Measurements from ENCODE around the gene SALL3. TPM values are rescaled to one million over a fixed set of nuclear protein-coding genes. Genes with fewer than 3 reads are reported as not detected.

Gene SALL3
- total and polyA plus RNA-seq, 5 donors from 2014 or later, result not detected

DNA sequence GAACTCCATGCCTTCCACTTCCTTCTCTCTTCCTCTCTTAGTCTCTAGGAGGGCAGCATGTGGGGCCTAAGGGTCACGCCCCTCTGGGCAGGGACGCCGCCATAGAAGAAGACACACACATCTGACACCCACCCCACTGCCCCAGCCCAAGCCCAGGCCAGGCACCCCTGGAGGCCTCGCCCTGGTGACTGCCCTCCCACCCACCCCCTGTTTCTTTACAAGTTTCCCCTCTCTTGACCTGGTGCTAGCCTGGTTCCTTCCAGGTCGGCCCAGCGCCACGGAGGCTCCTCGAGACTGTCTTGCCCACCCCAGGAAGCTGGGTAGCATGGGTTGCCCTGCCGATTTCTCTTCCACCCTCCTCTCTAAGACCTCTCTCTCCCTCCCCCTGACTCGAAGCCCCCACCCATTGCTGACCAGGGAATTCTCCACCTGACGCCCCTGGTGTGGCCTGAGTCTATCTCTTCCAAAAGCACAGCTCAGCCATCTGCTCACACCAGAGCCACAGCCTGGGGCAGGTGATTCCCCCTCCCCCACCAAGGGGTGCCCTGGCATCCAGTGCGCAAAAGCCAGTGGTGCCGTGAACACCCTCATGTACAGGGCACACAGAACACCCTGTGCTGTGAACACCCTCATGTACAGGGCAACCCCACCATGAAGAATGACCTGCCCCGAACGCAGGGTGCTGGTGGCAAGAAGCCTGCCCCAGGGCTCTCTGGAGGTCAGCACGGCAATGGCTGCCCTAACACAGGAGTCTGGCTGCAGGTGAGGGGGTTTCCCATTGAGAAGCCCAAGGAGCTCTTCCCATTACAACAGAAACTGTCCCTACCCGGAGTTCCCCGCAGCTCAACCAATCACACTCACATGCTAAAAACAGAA is 13.5 kb upstream of the SALL3 start:
- no peak overlapping the region for H3K27ac ChIP-seq (ENCODE audit: insufficient read depth, low read length, poor library complexity, severe bottlenecking)
- no peaks in the 10 kb centered on the region for H3K9me3 ChIP-seq (ENCODE audit: control insufficient read depth in 2 of 2, low read length in 2 of 2)
- peaks cover under 1% of the 10 kb centered on the region for H3K27me3 ChIP-seq (ENCODE audit: control insufficient read depth, insufficient read depth, low read length)
- H3K9me3 Mint-ChIP-seq, result peaks cover 0 to 22% (median 11%) of the 10 kb centered on the region in 7 donors
- H3K27ac Mint-ChIP-seq, result no peak overlapping the region
- no peaks in the 10 kb centered on the region for H3K4me1 ChIP-seq (ENCODE audit: control insufficient read depth, insufficient read depth, low read length, poor library complexity, severe bottlenecking)
- H3K36me3 Mint-ChIP-seq, result no peaks in the 10 kb centered on the region
- H3K36me3 ChIP-seq (ENCODE audit: control insufficient read depth, insufficient read depth, low read length), result no peaks in the 10 kb centered on the region
- no peak for DNase-seq
- H3K27me3 Mint-ChIP-seq, result peaks cover 12% of the 10 kb centered on the region
- no peak overlapping the region for H3K4me3 Mint-ChIP-seq
- ATAC-seq (ENCODE audit: low read depth in 2 of 2), result no peak
- no peaks in the 10 kb centered on the region for H3K4me1 Mint-ChIP-seq
- H3K4me3 ChIP-seq (ENCODE audit: low read depth, low read length), result no peak overlapping the region

DNA sequence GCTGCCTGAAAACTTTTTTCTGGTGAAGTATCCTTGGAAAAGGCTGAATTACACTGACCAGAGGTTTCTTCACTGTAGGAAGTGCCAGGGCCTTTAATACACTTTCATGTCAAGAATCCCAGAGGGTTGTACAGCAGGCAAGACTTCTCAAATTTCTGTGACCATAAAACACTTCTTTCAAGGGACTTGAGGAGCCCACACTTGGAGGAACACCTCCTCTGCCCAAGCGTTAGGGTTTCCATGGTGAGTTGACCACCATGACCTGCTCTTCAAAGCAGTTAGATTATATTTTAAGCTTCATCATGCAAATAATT is 12.9 kb upstream of the SALL3 start:
- no peak overlapping the region for H3K4me3 Mint-ChIP-seq
- DNase-seq (no peak), ATAC-seq (ENCODE audit: low read depth in 2 of 2) (no peak)
- Histone ChIP-seq H3K27me3 (ENCODE audit: control insufficient read depth, insufficient read depth, low read length) (peaks cover 2% of the 10 kb centered on the region), H3K4me3 (ENCODE audit: low read depth, low read length) (no peak overlapping the region), H3K27ac (ENCODE audit: insufficient read depth, low read length, poor library complexity, severe bottlenecking) (no peak overlapping the region), H3K9me3 (ENCODE audit: control insufficient read depth in 2 of 2, low read length in 2 of 2) (no peaks in the 10 kb centered on the region), H3K4me1 (ENCODE audit: control insufficient read depth, insufficient read depth, low read length, poor library complexity, severe bottlenecking) (no peaks in the 10 kb centered on the region), H3K36me3 (ENCODE audit: control insufficient read depth, insufficient read depth, low read length) (no peaks in the 10 kb centered on the region)
- H3K27me3 Mint-ChIP-seq, result peaks cover 15% of the 10 kb centered on the region
- H3K4me1 Mint-ChIP-seq, result no peaks in the 10 kb centered on the region
- no peak overlapping the region for H3K27ac Mint-ChIP-seq
- H3K9me3 Mint-ChIP-seq, result peaks cover 0 to 20% (median 11%) of the 10 kb centered on the region in 7 donors
- no peaks in the 10 kb centered on the region for H3K36me3 Mint-ChIP-seq

DNA sequence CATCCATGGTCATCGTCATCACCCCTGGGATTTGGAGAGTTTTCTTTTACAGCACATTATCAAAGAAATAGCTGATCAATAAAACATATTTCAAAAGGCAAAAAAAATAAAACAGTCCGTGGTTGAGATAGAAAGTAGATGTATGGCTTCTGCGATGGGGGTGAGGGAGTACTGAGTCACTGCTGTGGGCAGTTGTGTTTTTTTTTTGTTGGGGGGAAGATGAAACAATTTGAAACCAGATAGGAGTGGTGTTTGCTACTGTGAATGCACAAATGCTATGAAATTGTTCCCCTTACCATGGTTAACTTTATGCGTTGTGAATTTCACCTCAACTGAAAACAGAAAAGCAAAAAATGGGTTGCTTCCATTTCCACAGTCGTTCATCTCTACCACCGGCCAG is 11.9 kb upstream of the SALL3 start:
- no peaks in the 10 kb centered on the region for H3K36me3 Mint-ChIP-seq
- no peak for ATAC-seq (ENCODE audit: low read depth in 2 of 2)

DNA sequence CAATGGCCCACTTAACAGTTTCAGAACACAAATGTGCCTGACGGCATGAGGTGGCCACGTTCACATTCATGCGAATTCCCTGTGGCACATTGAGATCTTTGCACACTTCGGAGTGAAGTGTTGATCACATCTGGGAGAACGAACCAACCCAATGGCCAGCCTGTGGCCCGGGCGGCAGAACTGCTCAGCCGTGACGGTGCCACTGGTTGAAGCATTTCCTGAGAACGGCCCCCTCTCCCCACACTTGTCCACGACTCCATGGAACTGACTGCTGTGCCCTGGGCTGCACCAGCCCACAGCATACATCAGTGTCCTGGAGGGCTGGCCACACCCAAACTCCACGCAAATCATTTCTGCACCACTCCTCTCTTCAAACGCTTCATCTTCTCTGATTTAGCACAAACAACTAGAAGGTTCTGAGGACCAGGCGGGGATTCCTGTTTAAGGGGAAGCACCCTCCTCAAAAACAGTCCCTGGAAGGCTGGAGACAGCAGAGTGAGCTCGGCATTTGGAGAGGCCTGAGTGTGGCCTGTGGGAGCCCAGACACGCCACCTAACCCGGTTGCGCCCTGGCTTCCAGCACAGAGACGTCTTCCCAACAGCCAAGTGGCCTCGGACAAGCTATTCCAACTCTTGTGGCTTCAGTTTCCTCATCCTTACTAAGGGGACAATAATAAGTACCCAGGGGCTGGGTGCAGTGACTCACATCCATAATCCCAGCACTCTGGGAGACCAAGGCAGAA is 9.9 kb upstream of the SALL3 start:
- DNase-seq, result no peak

More for the DNA sequence above, 11.9 kb upstream of the SALL3 start:
- no peak for DNase-seq
- Mint-ChIP-seq H3K27me3 (peaks cover 25% of the 10 kb centered on the region), H3K4me3 (no peak overlapping the region), H3K27ac (no peak overlapping the region), H3K4me1 (no peaks in the 10 kb centered on the region), H3K9me3 (peaks cover 0 to 11% (median 8%) of the 10 kb centered on the region in 7 donors)
- Histone ChIP-seq H3K4me1 (ENCODE audit: control insufficient read depth, insufficient read depth, low read length, poor library complexity, severe bottlenecking) (no peaks in the 10 kb centered on the region), H3K36me3 (ENCODE audit: control insufficient read depth, insufficient read depth, low read length) (no peaks in the 10 kb centered on the region), H3K9me3 (ENCODE audit: control insufficient read depth in 2 of 2, low read length in 2 of 2) (no peaks in the 10 kb centered on the region), H3K4me3 (ENCODE audit: low read depth, low read length) (no peak overlapping the region), H3K27ac (ENCODE audit: insufficient read depth, low read length, poor library complexity, severe bottlenecking) (no peak overlapping the region), H3K27me3 (ENCODE audit: control insufficient read depth, insufficient read depth, low read length) (peaks cover 2% of the 10 kb centered on the region)

DNA sequence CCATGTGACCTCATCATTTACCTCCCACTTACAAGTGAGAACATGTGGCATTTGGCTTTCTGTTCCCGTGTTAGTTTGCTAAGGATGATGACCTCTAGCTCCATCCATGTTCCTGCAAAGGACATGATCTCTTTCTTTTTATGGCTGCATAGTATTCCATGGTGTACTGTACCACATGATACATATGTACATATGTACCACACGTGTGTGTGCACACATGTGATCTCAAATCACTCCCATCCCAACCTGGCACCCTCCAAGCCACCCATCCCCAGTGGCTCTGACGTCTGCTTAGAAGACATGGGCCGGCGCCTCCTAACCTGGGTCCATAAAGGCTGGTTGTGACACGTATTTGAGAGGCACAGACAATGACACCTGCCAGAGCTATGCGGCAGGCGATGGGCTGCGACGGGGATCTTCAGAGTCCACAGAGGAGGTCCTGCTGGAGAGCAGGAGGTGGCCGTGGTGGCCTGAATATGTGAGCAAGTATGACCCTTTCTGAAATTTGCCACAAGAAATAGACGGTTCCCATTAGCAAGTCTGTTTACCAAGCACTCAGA is 8.8 kb upstream of the SALL3 start:
- DNase-seq (no peak), ATAC-seq (ENCODE audit: low read depth in 2 of 2) (no peak)
- Mint-ChIP-seq H3K27ac (no peak overlapping the region), H3K27me3 (peaks cover 43% of the 10 kb centered on the region), H3K36me3 (no peaks in the 10 kb centered on the region), H3K4me3 (no peak overlapping the region), H3K9me3 (peaks cover 0 to 2% (median 0%) of the 10 kb centered on the region in 7 donors), H3K4me1 (peaks cover 0 to 10% (median 3%) of the 10 kb centered on the region in 4 donors)
- no peaks in the 10 kb centered on the region for H3K9me3 ChIP-seq (ENCODE audit: control insufficient read depth in 2 of 2, low read length in 2 of 2)
- no peak overlapping the region for H3K27ac ChIP-seq (ENCODE audit: insufficient read depth, low read length, poor library complexity, severe bottlenecking)
- H3K36me3 ChIP-seq (ENCODE audit: control insufficient read depth, insufficient read depth, low read length), result no peaks in the 10 kb centered on the region
- no peak overlapping the region for H3K4me3 ChIP-seq (ENCODE audit: low read depth, low read length)
- peaks cover 8% of the 10 kb centered on the region for H3K4me1 ChIP-seq (ENCODE audit: control insufficient read depth, insufficient read depth, low read length, poor library complexity, severe bottlenecking)
- peaks cover 13% of the 10 kb centered on the region for H3K27me3 ChIP-seq (ENCODE audit: control insufficient read depth, insufficient read depth, low read length)

More for the DNA sequence above, 9.9 kb upstream of the SALL3 start:
- H3K27me3 Mint-ChIP-seq, result peaks cover 32% of the 10 kb centered on the region
- H3K4me3 Mint-ChIP-seq, result no peak overlapping the region
- no peak overlapping the region for H3K27ac ChIP-seq (ENCODE audit: insufficient read depth, low read length, poor library complexity, severe bottlenecking)
- H3K4me3 ChIP-seq (ENCODE audit: low read depth, low read length), result no peak overlapping the region
- peaks cover 0 to 4% (median 1%) of the 10 kb centered on the region in 4 donors for H3K4me1 Mint-ChIP-seq
- H3K27me3 ChIP-seq (ENCODE audit: control insufficient read depth, insufficient read depth, low read length), result peaks cover 3% of the 10 kb centered on the region
- peaks cover 0 to 3% (median under 1%) of the 10 kb centered on the region in 7 donors for H3K9me3 Mint-ChIP-seq
- H3K4me1 ChIP-seq (ENCODE audit: control insufficient read depth, insufficient read depth, low read length, poor library complexity, severe bottlenecking), result peaks cover 8% of the 10 kb centered on the region
- H3K36me3 ChIP-seq (ENCODE audit: control insufficient read depth, insufficient read depth, low read length), result no peaks in the 10 kb centered on the region
- no peaks in the 10 kb centered on the region for H3K36me3 Mint-ChIP-seq
- ATAC-seq (ENCODE audit: low read depth in 2 of 2), result no peak
- H3K27ac Mint-ChIP-seq, result peak overlapping the region in 1 of 3 donors; percentile 5
- H3K9me3 ChIP-seq (ENCODE audit: control insufficient read depth in 2 of 2, low read length in 2 of 2), result no peaks in the 10 kb centered on the region

DNA sequence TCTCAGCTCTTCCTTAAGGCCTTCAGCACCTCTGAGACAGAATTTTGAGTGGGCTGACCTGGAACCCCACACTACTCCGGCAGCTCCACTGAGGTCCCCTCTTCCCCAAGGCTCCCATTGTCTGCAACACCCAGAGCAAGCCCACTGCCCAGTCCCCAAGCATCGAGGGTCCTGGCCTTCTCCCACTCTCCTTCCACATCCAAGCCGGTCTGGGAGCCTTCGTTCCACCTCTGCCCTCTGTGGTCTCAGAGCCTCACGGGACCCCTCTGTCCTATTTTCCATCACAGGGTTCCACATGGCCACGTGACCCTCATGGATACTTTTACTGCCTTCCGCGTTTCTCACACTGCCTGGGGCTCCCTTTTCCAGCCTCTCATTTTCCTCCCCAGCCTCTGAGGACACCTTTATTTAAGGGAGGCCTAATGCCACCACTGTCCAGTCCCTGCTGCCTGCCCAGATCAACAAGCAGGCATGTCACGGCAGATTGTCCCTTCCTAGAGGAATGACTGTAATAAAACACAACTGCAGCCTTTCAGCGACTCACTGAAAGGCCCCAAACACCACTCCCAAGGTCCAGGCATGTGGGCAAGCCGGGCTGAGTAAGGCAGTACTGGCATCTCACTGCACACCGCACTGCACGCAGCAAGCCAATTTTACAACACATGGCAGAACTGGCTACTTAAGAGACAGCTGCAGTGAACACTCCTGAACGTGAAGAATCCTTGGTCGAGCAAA is 7.9 kb upstream of the SALL3 start:
- Mint-ChIP-seq H3K4me3 (no peak overlapping the region), H3K36me3 (no peaks in the 10 kb centered on the region), H3K9me3 (peaks cover 0 to 2% (median 0%) of the 10 kb centered on the region in 7 donors), H3K4me1 (peaks cover 0 to 10% (median 4%) of the 10 kb centered on the region in 4 donors), H3K27ac (no peak overlapping the region), H3K27me3 (peaks cover 51% of the 10 kb centered on the region)
- no peak for ATAC-seq (ENCODE audit: low read depth in 2 of 2)
- no peaks in the 10 kb centered on the region for H3K9me3 ChIP-seq (ENCODE audit: control insufficient read depth in 2 of 2, low read length in 2 of 2)
- no peak overlapping the region for H3K27ac ChIP-seq (ENCODE audit: insufficient read depth, low read length, poor library complexity, severe bottlenecking)
- no peaks in the 10 kb centered on the region for H3K36me3 ChIP-seq (ENCODE audit: control insufficient read depth, insufficient read depth, low read length)
- peaks cover 8% of the 10 kb centered on the region for H3K4me1 ChIP-seq (ENCODE audit: control insufficient read depth, insufficient read depth, low read length, poor library complexity, severe bottlenecking)
- DNase-seq, result no peak
- H3K4me3 ChIP-seq (ENCODE audit: low read depth, low read length), result no peak overlapping the region
- H3K27me3 ChIP-seq (ENCODE audit: control insufficient read depth, insufficient read depth, low read length), result peaks cover 21% of the 10 kb centered on the region

- Histone ChIP-seq H3K36me3 (ENCODE audit: control insufficient read depth, insufficient read depth, low read length) (no peaks in the 10 kb centered on the region), H3K4me1 (ENCODE audit: control insufficient read depth, insufficient read depth, low read length, poor library complexity, severe bottlenecking) (peaks cover 8% of the 10 kb centered on the region), H3K27ac (ENCODE audit: insufficient read depth, low read length, poor library complexity, severe bottlenecking) (no peak overlapping the region), H3K27me3 (ENCODE audit: control insufficient read depth, insufficient read depth, low read length) (peaks cover 22% of the 10 kb centered on the region), H3K9me3 (ENCODE audit: control insufficient read depth in 2 of 2, low read length in 2 of 2) (no peaks in the 10 kb centered on the region), H3K4me3 (ENCODE audit: low read depth, low read length) (no peak overlapping the region)
- DNase-seq, result no peak
- peak overlapping the region in 1 of 4 donors; percentile 43 for H3K4me3 Mint-ChIP-seq
- peaks cover 59% of the 10 kb centered on the region for H3K27me3 Mint-ChIP-seq
- H3K27ac Mint-ChIP-seq, result peak overlapping the region in 1 of 3 donors; percentile 5
- ATAC-seq (ENCODE audit: low read depth in 2 of 2), result no peak
- no peaks in the 10 kb centered on the region for H3K36me3 Mint-ChIP-seq
- peaks cover 0 to 2% (median 0%) of the 10 kb centered on the region in 7 donors for H3K9me3 Mint-ChIP-seq
- peaks cover 0 to 15% (median 4%) of the 10 kb centered on the region in 4 donors for H3K4me1 Mint-ChIP-seq
Observed at GRCh38 chr18:78972385-78972918, 7.2 kb upstream of the SALL3 start.

Measured in CD4-positive, CD25-positive, alpha-beta regulatory T cell (primary cell).